Right atrium auricular region (tissue), 2 donors: ENCODE data around the gene ALX3. TPM values are rescaled to one million over a fixed set of nuclear protein-coding genes. Genes with fewer than 3 reads are reported as not detected.

Source experiments
- DNase-seq: peaks from one replicate; pipeline ENCODE4 v3.0.0-alpha.2; 2019; ENCODE audit warnings: low spot score
- H3K27ac ChIP-seq, 2 donors: fragments of 200-600 bp; sonication (generic); 1 replicate in 1 of 2; 2 replicates in 1 of 2; pipeline ENCODE4 v1.5.1; 2016 to 2019
- H3K27me3 ChIP-seq, 2 donors: fragments of 200-600 bp; sonication (generic); one replicate each; pipeline versions ENCODE4 v1.5.1 to v1.6.0; 2017 to 2019
- H3K36me3 ChIP-seq: fragments of 200-600 bp; sonication (generic); one replicate; pipeline ENCODE4 v1.5.1; 2016
- H3K4me1 ChIP-seq, 2 donors: fragments of 200-600 bp; sonication (generic); one replicate each; pipeline versions ENCODE4 v1.5.1 to v1.6.0; 2017 to 2019
- H3K4me3 ChIP-seq, 2 donors: fragments of 200-600 bp; sonication (generic); 1 replicate in 1 of 2; 2 replicates in 1 of 2; pipeline ENCODE4 v1.5.1; 2017 to 2019; ENCODE audit warnings: mild to moderate bottlenecking in 1 of 2, moderate library complexity in 1 of 2
- H3K9me3 ChIP-seq, 2 donors: fragments of 200-600 bp; sonication (generic); one replicate each; pipeline ENCODE4 v1.5.1; 2019
- CTCF ChIP-seq, 2 donors: fragments of 200-600 bp; sonication (generic); IDR thresholded peaks; one replicate each; pipeline ENCODE4 v1.5.1; 2019; ENCODE audit warnings: antibody characterized with exemption in 2 of 2
- total RNA-seq, 2 donors: library from RNA; depleted of rRNA; stranded (reverse); fragments of >200 nt; gene quantifications; one replicate each; pipeline ENCODE4 v1.1.0, GENCODE V29; 2016

Gene ALX3
- total RNA-seq, 2 donors from 2014 or later = not detected

- Histone ChIP-seq H3K36me3 (no peaks in the 10 kb centered on the region), H3K27ac (no peak overlapping the region), H3K27me3 (peaks cover 31 to 35% of the 10 kb centered on the region in 2 donors), H3K4me3 (no peak overlapping the region), H3K4me1 (peaks cover 0 to 31% of the 10 kb centered on the region in 2 donors), H3K9me3 (no peaks in the 10 kb centered on the region)
- no peak for TF ChIP-seq CTCF (IDR thresholded peaks at IDR 0.05)
- DNase-seq = no peak
These were observed 3.0 kb downstream of the ALX3 start for GRCh38 chr1:110067479-110067892.

- Histone ChIP-seq H3K9me3 (no peaks in the 10 kb centered on the region), H3K27me3 (peaks cover 30 to 35% of the 10 kb centered on the region in 2 donors), H3K36me3 (no peaks in the 10 kb centered on the region), H3K27ac (no peak overlapping the region), H3K4me3 (no peak overlapping the region), H3K4me1 (peaks cover 0 to 31% of the 10 kb centered on the region in 2 donors)
- TF ChIP-seq CTCF (IDR thresholded peaks at IDR 0.05) = no peak
- no peak for DNase-seq
These were observed 4.6 kb downstream of the ALX3 start for GRCh38 chr1:110065841-110066240.

- no peak overlapping the region for H3K27ac ChIP-seq
- no peak for DNase-seq
- H3K4me1 ChIP-seq = peaks cover 0 to 23% of the 10 kb centered on the region in 2 donors
- no peak for TF ChIP-seq CTCF (IDR thresholded peaks at IDR 0.05)
- H3K36me3 ChIP-seq = no peaks in the 10 kb centered on the region
- H3K27me3 ChIP-seq = peaks cover 24 to 28% of the 10 kb centered on the region in 2 donors
- H3K4me3 ChIP-seq = no peak overlapping the region
- no peaks in the 10 kb centered on the region for H3K9me3 ChIP-seq
These were observed 5.7 kb downstream of the ALX3 start for GRCh38 chr1:110064576-110065337.

- DNase-seq = no peak
These were observed 6.7 kb downstream of the ALX3 start for GRCh38 chr1:110063781-110064180.

GRCh38 chr1:110062612-110063011 is 7.9 kb downstream of the ALX3 start:
- Histone ChIP-seq H3K9me3 (no peaks in the 10 kb centered on the region), H3K36me3 (peaks cover 11% of the 10 kb centered on the region), H3K4me3 (no peak overlapping the region), H3K27ac (no peak overlapping the region), H3K27me3 (peaks cover 3 to 7% of the 10 kb centered on the region in 2 donors), H3K4me1 (peaks cover 0 to 9% of the 10 kb centered on the region in 2 donors)
- DNase-seq = no peak
- no peak for TF ChIP-seq CTCF (IDR thresholded peaks at IDR 0.05)

More at GRCh38 chr1:110063781-110064180, 6.7 kb downstream of the ALX3 start:
- H3K27me3 ChIP-seq = peaks cover 14 to 19% of the 10 kb centered on the region in 2 donors
- H3K4me1 ChIP-seq = peaks cover 0 to 13% of the 10 kb centered on the region in 2 donors
- H3K27ac ChIP-seq = no peak overlapping the region
- no peak overlapping the region for H3K4me3 ChIP-seq
- H3K36me3 ChIP-seq = no peaks in the 10 kb centered on the region
- no peaks in the 10 kb centered on the region for H3K9me3 ChIP-seq
- TF ChIP-seq CTCF (IDR thresholded peaks at IDR 0.05) = no peak
